SK-N-SH treated with all-trans-retinoic acid at 6 μM for 48 hours (cell line): Measurements from ENCODE around the gene SORCS2.

Source experiments
- ATAC-seq: fragments of 200-7000 bp; cut with Tn5 transposase; 3 replicates; pipeline ENCODE4 v1.9.1; 2020; ENCODE audit warnings: mild to moderate bottlenecking, moderate library complexity
- ARNTL ChIP-seq: fragments of 450-650 bp; formaldehyde crosslinking; IDR thresholded peaks from 2 replicates; pipeline ENCODE4 v1.5.0; 2020; ENCODE audit warnings: low read depth, mild to moderate bottlenecking, moderate library complexity, borderline replicate concordance
- BACH2 ChIP-seq: fragments of 250-450 bp; sonication (Bioruptor Pico); IDR thresholded peaks from 2 replicates; pipeline ENCODE4 v1.9.0; 2021; ENCODE audit warnings: mild to moderate bottlenecking, borderline replicate concordance
- CSDC2 ChIP-seq: fragments of 250-450 bp; sonication (Bioruptor Pico); IDR thresholded peaks from 2 replicates; pipeline ENCODE4 v1.5.0; 2020; ENCODE audit warnings: mild to moderate bottlenecking, moderate library complexity
- ESRRG ChIP-seq: fragments of 250-450 bp; sonication (Bioruptor Pico); IDR thresholded peaks from 2 replicates; pipeline ENCODE4 v1.6.1; 2021; ENCODE audit warnings: mild to moderate bottlenecking
- GLIS3 ChIP-seq: fragments of 250-450 bp; sonication (Bioruptor Pico); IDR thresholded peaks from 2 replicates; pipeline ENCODE4 v1.5.0; 2020; ENCODE audit warnings: mild to moderate bottlenecking, moderate library complexity
- ISL1 ChIP-seq: fragments of 250-450 bp; sonication (Bioruptor Pico); IDR thresholded peaks from 2 replicates; pipeline ENCODE4 v2.1.2; 2022; ENCODE audit warnings: mild to moderate bottlenecking, moderate library complexity
- OSR1 ChIP-seq: fragments of 250-450 bp; sonication (Bioruptor Pico); IDR thresholded peaks from 2 replicates; pipeline ENCODE4 v1.8.0; 2022; ENCODE audit warnings: moderate library complexity, mild to moderate bottlenecking, inconsistent platforms
- PPARA ChIP-seq: fragments of 250-450 bp; sonication (Bioruptor Pico); IDR thresholded peaks from 2 replicates; pipeline ENCODE4 v1.5.0; 2020; ENCODE audit warnings: mild to moderate bottlenecking, borderline replicate concordance
- RARB ChIP-seq: fragments of 250-450 bp; sonication (Bioruptor Pico); IDR thresholded peaks from 2 replicates; pipeline ENCODE4 v1.8.0; 2021; ENCODE audit warnings: mild to moderate bottlenecking, moderate library complexity
- SNAI2 ChIP-seq: fragments of 250-450 bp; sonication (Bioruptor Pico); IDR thresholded peaks from 2 replicates; pipeline ENCODE4 v1.5.0; 2020; ENCODE audit warnings: mild to moderate bottlenecking, moderate library complexity
- TCF4 ChIP-seq: fragments of 250-450 bp; sonication (Bioruptor Pico); IDR thresholded peaks from 2 replicates; pipeline ENCODE4 v1.8.0; 2021; ENCODE audit warnings: mild to moderate bottlenecking, moderate library complexity, borderline replicate concordance
- TOX ChIP-seq: fragments of 250-450 bp; sonication (Bioruptor Pico); IDR thresholded peaks from 2 replicates; pipeline ENCODE4 v1.8.0; 2021; ENCODE audit warnings: mild to moderate bottlenecking, moderate library complexity, borderline replicate concordance
- ZC3H10 ChIP-seq: fragments of 250-450 bp; sonication (Bioruptor Pico); IDR thresholded peaks from 2 replicates; pipeline ENCODE4 v1.5.1; 2021; ENCODE audit warnings: mild to moderate bottlenecking, moderate library complexity
- ZFP3 ChIP-seq: fragments of 250-450 bp; sonication (Bioruptor Pico); IDR thresholded peaks from 2 replicates; pipeline ENCODE4 v1.5.0; 2020; ENCODE audit warnings: mild to moderate bottlenecking, moderate library complexity
- ZFP30 ChIP-seq: fragments of 450-650 bp; formaldehyde crosslinking; IDR thresholded peaks from 2 replicates; pipeline ENCODE4 v1.5.0; 2022; ENCODE audit warnings: mild to moderate bottlenecking, moderate library complexity
- ZNF565 ChIP-seq: fragments of 450-650 bp; formaldehyde crosslinking; conservative IDR thresholded peaks from 2 replicates; pipeline ENCODE4 v1.5.0; 2020; ENCODE audit warnings: low read depth, mild to moderate bottlenecking, moderate library complexity
- ZNF70 ChIP-seq: fragments of 450-650 bp; formaldehyde crosslinking; IDR thresholded peaks from 2 replicates; pipeline ENCODE4 v1.5.0; 2020; ENCODE audit warnings: mild to moderate bottlenecking, moderate library complexity
- ZNF8 ChIP-seq: fragments of 450-650 bp; formaldehyde crosslinking; IDR thresholded peaks from 2 replicates; pipeline ENCODE4 v1.5.0; 2020; ENCODE audit warnings: mild to moderate bottlenecking, moderate library complexity
- TF ChIP-seq, protein P1 (sequence below): fragments of 250-450 bp; sonication (Bioruptor Pico); IDR thresholded peaks from 2 replicates; pipeline ENCODE4 v1.8.0; 2021; ENCODE audit warnings: low read depth, mild to moderate bottlenecking, moderate library complexity, borderline replicate concordance
- TF ChIP-seq, protein P2 (sequence below): fragments of 250-450 bp; sonication (Bioruptor Pico); IDR thresholded peaks from 2 replicates; pipeline ENCODE4 v1.5.0; 2020; ENCODE audit warnings: mild to moderate bottlenecking, moderate library complexity
- TF ChIP-seq, protein P3 (sequence below): fragments of 250-450 bp; sonication (Bioruptor Pico); IDR thresholded peaks from 2 replicates; pipeline ENCODE4 v1.5.1; 2020; ENCODE audit warnings: low read depth, mild to moderate bottlenecking, moderate library complexity
- TF ChIP-seq, protein P4 (sequence below): fragments of 250-450 bp; sonication (Bioruptor Pico); IDR thresholded peaks from 2 replicates; pipeline ENCODE4 v1.8.0; 2020; ENCODE audit warnings: mild to moderate bottlenecking, moderate library complexity, borderline replicate concordance

Gene SORCS2

DNA sequence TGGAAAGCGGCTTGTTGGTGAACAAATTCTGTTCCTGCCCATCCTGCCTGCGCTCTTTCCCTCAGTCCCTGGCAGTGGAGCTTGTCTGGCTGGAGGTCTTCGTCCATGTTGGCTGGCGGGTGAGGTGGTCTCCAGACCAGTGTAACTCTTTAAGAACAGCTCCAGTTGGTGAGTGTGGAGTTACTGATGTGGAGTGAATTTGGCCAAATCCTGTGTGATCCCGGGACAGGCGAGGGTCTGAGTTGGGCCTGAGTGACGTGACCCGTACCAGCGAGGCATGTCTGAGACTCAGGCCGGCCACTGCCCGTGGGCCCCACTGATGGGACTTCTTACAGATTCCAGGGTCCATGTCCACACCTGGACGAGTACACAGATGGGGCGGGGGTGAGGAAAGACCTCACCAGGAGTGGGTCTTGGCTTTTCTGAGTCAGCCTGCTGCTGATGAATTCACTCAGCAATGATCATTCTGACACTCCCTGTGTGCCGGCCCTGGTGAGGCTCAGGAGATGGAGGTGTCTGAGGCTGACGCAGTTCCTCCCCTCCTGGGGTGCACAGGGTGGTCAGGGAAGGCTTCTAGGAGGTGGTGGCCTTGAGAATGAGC, 196.9 kb downstream of the SORCS2 start:
- ATAC-seq, result no peak
- TF ChIP-seq BACH2 (CRISPR knock-in tag) (no peak), CSDC2 (CRISPR knock-in tag) (no peak), ARNTL (CRISPR knock-in tag) (no peak), ZFP30 (CRISPR knock-in tag) (no peak), PPARA (no peak), ZC3H10 (CRISPR knock-in tag) (no peak), OSR1 (CRISPR knock-in tag) (no peak), ESRRG (CRISPR knock-in tag) (no peak), RARB (CRISPR knock-in tag) (no peak), TOX (CRISPR knock-in tag) (no peak), ZNF70 (CRISPR knock-in tag) (no peak), ZNF565 (no peak), GLIS3 (CRISPR knock-in tag) (no peak), ISL1 (CRISPR knock-in tag) (no peak)
- TF ChIP-seq, protein P1, sequence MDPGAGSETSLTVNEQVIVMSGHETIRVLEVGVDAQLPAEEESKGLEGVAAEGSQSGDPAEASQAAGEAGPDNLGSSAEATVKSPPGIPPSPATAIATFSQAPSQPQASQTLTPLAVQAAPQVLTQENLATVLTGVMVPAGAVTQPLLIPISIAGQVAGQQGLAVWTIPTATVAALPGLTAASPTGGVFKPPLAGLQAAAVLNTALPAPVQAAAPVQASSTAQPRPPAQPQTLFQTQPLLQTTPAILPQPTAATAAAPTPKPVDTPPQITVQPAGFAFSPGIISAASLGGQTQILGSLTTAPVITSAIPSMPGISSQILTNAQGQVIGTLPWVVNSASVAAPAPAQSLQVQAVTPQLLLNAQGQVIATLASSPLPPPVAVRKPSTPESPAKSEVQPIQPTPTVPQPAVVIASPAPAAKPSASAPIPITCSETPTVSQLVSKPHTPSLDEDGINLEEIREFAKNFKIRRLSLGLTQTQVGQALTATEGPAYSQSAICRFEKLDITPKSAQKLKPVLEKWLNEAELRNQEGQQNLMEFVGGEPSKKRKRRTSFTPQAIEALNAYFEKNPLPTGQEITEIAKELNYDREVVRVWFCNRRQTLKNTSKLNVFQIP (CRISPR knock-in tag), result no peak
- TF ChIP-seq, protein P2, sequence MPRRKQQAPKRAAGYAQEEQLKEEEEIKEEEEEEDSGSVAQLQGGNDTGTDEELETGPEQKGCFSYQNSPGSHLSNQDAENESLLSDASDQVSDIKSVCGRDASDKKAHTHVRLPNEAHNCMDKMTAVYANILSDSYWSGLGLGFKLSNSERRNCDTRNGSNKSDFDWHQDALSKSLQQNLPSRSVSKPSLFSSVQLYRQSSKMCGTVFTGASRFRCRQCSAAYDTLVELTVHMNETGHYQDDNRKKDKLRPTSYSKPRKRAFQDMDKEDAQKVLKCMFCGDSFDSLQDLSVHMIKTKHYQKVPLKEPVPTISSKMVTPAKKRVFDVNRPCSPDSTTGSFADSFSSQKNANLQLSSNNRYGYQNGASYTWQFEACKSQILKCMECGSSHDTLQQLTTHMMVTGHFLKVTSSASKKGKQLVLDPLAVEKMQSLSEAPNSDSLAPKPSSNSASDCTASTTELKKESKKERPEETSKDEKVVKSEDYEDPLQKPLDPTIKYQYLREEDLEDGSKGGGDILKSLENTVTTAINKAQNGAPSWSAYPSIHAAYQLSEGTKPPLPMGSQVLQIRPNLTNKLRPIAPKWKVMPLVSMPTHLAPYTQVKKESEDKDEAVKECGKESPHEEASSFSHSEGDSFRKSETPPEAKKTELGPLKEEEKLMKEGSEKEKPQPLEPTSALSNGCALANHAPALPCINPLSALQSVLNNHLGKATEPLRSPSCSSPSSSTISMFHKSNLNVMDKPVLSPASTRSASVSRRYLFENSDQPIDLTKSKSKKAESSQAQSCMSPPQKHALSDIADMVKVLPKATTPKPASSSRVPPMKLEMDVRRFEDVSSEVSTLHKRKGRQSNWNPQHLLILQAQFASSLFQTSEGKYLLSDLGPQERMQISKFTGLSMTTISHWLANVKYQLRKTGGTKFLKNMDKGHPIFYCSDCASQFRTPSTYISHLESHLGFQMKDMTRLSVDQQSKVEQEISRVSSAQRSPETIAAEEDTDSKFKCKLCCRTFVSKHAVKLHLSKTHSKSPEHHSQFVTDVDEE, result no peak
- TF ChIP-seq, protein P3, sequence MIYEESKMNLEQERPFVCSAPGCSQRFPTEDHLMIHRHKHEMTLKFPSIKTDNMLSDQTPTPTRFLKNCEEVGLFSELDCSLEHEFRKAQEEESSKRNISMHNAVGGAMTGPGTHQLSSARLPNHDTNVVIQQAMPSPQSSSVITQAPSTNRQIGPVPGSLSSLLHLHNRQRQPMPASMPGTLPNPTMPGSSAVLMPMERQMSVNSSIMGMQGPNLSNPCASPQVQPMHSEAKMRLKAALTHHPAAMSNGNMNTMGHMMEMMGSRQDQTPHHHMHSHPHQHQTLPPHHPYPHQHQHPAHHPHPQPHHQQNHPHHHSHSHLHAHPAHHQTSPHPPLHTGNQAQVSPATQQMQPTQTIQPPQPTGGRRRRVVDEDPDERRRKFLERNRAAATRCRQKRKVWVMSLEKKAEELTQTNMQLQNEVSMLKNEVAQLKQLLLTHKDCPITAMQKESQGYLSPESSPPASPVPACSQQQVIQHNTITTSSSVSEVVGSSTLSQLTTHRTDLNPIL (CRISPR knock-in tag), result no peak
- TF ChIP-seq, all 23 proteins: peak for 0

DNA sequence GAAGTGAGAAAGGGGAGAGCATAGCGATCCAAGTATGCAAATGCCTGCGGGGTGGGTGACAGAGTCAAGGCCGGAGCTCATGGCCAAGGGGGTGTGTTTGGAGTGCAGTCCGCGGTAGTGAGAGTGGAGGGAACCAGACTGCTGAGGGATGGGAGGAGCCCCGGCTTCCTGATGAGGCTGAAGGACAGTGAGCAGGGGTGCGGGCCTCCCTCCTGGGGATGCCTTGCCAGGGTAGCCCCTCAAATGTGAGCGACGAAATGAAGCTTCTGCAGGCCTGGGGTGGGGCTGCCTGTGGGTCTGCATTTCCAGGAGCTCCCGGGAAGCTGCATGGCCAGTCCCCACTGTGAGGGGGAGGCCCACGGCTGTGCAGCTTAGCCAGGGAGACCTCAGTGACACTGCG, 197.4 kb downstream of the SORCS2 start:
- TF ChIP-seq ZNF8 (no peak), TOX (CRISPR knock-in tag) (no peak)
- TF ChIP-seq, protein P2, result no peak
- no peak for ATAC-seq

DNA sequence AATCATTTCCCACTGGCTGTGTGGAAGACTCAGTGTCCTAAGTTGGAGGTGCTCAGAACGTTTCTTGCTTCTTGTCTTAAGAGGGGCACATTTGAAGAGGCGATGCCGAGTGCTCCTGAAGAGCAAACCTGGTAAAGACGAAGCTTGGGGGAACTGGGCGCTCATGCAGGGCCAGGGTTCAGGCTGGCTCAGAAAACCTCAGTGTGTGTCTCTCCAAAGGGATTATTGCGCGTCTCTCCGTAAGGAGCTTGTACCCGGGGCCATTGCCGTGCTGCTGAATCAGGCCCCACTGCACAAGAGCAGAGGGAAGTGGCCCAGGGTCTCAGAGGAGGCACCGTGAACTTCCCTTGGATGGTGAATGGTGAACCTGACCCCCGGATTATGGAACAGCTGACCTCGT, 198.0 kb downstream of the SORCS2 start:
- TF ChIP-seq SNAI2 (CRISPR knock-in tag) (no peak), BACH2 (CRISPR knock-in tag) (no peak), ESRRG (CRISPR knock-in tag) (no peak), PPARA (no peak), ZFP30 (CRISPR knock-in tag) (no peak), ZNF70 (CRISPR knock-in tag) (no peak), TOX (CRISPR knock-in tag) (no peak), ARNTL (CRISPR knock-in tag) (no peak), CSDC2 (CRISPR knock-in tag) (no peak), ZNF8 (no peak), OSR1 (CRISPR knock-in tag) (no peak), ZFP3 (no peak), TCF4 (CRISPR knock-in tag) (no peak)
- TF ChIP-seq, protein P4, sequence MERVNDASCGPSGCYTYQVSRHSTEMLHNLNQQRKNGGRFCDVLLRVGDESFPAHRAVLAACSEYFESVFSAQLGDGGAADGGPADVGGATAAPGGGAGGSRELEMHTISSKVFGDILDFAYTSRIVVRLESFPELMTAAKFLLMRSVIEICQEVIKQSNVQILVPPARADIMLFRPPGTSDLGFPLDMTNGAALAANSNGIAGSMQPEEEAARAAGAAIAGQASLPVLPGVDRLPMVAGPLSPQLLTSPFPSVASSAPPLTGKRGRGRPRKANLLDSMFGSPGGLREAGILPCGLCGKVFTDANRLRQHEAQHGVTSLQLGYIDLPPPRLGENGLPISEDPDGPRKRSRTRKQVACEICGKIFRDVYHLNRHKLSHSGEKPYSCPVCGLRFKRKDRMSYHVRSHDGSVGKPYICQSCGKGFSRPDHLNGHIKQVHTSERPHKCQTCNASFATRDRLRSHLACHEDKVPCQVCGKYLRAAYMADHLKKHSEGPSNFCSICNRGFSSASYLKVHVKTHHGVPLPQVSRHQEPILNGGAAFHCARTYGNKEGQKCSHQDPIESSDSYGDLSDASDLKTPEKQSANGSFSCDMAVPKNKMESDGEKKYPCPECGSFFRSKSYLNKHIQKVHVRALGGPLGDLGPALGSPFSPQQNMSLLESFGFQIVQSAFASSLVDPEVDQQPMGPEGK, result no peak
- TF ChIP-seq, protein P2, result no peak
- TF ChIP-seq, protein P1 (CRISPR knock-in tag), result no peak
- no peak for ATAC-seq
